GM21381 (cell line): Measurements from ENCODE around the gene SUGP1.
"Not testable (repeated sequence)": the region's sequence is repeated elsewhere in the genome, so short reads cannot be mapped to it uniquely, and the experiment has no call there.

Experiments used
- ATAC-seq: cut with Tn5 transposase; IDR thresholded peaks from one replicate; pipeline ENCODE4 v1.9.1; 2021; ENCODE audit warnings: mild to moderate bottlenecking, moderate library complexity; ENCODE audit not compliant: unreplicated experiment

Gene SUGP1, protein sequence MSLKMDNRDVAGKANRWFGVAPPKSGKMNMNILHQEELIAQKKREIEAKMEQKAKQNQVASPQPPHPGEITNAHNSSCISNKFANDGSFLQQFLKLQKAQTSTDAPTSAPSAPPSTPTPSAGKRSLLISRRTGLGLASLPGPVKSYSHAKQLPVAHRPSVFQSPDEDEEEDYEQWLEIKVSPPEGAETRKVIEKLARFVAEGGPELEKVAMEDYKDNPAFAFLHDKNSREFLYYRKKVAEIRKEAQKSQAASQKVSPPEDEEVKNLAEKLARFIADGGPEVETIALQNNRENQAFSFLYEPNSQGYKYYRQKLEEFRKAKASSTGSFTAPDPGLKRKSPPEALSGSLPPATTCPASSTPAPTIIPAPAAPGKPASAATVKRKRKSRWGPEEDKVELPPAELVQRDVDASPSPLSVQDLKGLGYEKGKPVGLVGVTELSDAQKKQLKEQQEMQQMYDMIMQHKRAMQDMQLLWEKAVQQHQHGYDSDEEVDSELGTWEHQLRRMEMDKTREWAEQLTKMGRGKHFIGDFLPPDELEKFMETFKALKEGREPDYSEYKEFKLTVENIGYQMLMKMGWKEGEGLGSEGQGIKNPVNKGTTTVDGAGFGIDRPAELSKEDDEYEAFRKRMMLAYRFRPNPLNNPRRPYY

DNA sequence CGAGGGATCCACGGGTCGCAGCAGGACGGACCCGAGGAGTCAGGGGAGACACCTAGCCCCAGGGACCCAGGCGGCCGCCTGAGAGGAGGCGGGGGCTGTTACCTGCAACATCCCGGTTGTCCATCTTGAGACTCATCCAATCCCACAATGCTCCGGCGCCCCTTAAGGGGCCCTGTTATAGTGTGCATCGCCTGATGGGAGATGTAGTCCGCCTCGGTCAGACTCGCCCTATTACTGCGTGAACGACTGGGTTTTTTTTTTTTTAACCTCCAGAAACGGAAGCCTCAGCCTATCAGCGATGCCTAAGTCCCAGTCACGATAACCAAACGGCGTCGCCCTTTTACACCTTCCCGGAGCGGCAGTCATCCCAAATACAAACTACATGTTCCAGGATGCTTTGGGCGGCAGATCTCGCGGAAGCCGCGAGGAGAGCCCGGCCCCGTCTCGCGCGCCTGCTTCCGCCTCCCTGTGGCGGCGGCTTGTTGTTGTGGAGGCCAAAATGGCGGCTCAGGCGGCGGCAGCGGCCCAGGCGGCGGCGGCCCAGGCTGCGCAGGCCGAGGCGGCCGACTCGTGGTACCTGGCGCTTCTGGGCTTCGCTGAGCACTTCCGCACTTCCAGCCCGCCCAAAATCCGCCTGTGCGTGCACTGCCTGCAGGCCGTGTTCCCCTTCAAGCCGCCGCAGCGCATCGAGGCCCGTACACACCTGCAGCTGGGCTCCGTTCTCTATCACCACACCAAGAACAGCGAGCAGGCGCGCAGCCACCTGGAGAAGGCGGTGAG lies at the start of gene SUGP1, which contains the start of gene MAU2:
SUGP1 (minus strand) TSS at position 149 of the 780 bp plus-strand sequence; CDS start at position 136, 13 bp downstream.
MAU2 (plus strand) TSS at position 469 of the 780 bp plus-strand sequence; CDS start at position 500, 31 bp downstream.
- ATAC-seq, result peak; percentile 90

DNA sequence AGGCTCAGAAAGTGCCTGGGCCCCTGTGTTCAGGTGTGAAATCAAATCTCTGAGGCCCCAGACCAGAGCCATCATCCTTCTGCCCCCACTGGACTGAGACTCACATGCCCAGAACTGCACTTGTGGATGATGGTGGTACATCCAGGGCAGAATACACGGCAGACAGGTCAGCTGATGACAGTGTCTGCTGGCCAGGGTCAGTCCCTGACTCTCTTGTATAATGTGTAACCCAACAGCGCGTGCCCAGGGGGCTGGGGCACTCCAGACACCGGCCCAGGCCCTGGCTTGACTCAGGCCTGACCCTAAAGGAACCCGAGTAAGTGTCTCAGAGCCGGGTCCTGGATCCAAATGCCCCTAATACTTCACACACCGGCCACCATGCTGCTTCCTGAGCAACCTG lies 47.8 kb upstream of the SUGP1 start:
- no peak for ATAC-seq

DNA sequence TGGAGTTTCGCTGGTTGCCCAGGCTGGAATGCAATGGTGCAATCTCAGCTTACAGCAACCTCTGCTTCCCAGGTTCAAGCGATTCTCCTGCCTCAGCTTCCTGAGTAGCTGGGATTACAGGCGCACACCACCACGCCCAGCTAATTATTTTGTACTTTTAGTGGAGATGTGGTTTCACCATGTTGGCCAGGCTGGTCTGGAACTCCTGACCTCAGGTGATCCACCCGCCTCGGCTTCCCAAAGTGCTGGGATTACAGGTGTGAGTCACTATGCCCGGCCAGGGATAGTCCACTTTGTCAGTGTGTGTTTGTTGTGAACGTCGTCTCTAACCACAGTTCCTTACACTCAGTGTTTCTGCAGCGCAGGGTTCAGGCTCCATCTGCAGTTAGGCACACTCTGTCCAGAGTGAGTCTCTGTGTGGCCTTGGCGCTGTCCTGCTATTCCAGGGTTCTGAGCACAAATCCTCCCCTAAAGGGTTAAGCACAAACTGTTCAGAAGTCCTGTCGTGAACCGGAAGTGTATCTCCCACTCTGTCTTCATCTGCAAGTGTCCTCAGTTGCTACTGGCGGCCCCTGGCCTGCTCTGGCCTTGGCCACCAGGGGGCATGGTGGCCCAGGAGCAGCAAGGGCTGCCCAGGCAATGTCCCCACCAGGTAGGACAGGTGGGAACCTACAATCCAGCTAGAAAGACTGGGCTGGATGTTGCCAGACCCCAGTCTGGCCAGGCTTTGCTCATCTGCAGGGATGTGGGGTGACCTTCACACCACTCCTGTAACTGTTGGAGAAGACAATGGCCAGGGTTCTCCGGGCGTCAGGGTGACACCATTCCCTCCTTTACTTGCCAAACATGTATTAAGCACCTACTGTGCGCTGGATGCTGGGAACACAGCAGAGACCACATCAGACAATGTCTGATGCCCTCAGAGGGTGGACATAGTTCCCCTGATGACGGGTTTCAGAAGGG lies 46.4 kb upstream of the SUGP1 start:
- ATAC-seq, result no peak

DNA sequence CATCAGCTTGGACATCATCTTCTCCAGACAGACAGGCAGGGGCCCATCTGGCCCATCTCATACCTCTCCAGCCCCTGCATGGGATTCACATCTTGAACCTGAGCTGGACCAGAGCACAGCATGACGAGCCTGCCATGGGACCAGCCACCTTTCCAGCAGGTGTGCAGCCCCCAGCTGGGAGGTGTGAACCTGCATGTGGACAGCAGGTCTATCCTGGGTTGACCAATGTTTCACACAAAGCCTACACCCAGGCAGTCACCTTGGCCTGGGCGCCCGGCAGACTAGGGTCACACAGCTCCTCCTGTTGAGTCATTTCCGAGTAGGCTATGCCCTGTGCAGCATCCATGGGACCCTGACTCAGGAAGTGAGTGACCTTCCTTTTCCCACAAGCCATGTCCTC lies 41.8 kb upstream of the SUGP1 start:
- no peak for ATAC-seq

GRCh38 chr19:19361075-19361594 lies 40.8 kb upstream of the SUGP1 start:
- no peak for ATAC-seq

- ATAC-seq, result no peak
Measured at GRCh38 chr19:19356901-19357566, 36.7 kb upstream of the SUGP1 start.

DNA sequence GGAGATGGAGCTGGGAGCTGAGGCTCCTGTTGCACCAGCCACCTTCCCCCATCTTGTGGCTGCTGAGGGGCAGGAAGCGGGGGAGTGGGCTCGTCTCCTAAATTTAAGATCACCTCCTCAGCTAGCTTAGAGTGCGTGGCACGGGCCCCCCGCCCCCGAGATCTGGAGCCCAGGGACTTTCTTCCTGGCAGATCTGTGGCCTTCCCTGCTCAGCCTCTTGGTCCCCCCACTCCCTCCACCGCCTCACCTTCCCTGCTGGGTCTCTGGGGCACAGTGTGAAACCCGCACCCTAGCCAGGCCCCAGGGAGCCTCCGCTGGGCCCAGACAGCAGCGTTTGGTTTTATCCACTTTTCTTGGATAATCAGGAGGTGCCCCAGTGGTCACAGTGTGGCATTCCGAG lies 36.2 kb upstream of the SUGP1 start:
- no peak for ATAC-seq

- no peak for ATAC-seq
Measured at GRCh38 chr19:19355606-19356139, 35.4 kb upstream of the SUGP1 start.

GRCh38 chr19:19354932-19355331 lies 34.6 kb upstream of the SUGP1 start:
- no peak for ATAC-seq

DNA sequence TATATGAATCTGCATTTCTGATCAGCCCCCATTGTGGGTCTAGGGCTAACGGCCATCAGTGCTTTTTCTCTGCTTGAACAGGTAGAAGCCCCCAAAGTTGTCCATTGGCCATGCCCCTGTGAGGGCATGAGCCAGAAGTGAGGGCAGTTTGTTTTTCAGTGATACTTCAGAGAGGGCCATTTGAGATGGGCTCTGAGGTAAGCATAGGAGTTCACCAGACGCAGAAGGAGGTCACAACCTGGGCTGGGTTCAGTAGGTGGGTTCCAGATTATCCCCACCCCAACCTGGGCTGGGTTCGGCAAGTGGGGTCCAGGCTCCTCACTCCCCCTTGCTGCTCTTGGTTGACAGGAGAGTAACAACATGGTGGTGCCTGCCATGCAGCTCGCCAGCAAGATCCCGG lies 33.7 kb upstream of the SUGP1 start:
- ATAC-seq, result no peak

GRCh38 chr19:19352823-19353222 lies 32.5 kb upstream of the SUGP1 start:
- no peak for ATAC-seq

DNA sequence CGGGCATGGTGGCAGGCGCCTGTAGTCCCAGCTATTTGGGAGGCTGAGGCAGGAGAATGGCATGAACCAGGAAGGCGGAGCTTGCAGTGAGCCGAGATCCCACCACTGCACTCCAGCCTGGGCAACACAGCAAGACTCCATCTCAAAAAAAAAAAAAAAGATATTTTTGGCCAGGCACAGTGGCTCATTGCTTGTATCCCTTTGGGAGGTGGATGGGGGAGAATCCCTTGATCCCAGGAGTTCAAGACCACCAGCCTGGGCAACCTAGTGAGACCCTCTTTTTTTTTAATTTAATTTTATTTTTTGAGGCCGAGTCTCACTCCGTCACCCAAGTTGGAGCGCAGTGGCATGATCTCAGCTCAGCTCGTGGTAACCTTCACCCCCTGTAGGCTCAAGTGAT lies 30.4 kb upstream of the SUGP1 start:
- not testable (repeated sequence) for ATAC-seq

- no peak for ATAC-seq
Measured at GRCh38 chr19:19349365-19349764, 29.1 kb upstream of the SUGP1 start.

- ATAC-seq, result no peak
Measured at GRCh38 chr19:19348266-19348665, 28.0 kb upstream of the SUGP1 start.

DNA sequence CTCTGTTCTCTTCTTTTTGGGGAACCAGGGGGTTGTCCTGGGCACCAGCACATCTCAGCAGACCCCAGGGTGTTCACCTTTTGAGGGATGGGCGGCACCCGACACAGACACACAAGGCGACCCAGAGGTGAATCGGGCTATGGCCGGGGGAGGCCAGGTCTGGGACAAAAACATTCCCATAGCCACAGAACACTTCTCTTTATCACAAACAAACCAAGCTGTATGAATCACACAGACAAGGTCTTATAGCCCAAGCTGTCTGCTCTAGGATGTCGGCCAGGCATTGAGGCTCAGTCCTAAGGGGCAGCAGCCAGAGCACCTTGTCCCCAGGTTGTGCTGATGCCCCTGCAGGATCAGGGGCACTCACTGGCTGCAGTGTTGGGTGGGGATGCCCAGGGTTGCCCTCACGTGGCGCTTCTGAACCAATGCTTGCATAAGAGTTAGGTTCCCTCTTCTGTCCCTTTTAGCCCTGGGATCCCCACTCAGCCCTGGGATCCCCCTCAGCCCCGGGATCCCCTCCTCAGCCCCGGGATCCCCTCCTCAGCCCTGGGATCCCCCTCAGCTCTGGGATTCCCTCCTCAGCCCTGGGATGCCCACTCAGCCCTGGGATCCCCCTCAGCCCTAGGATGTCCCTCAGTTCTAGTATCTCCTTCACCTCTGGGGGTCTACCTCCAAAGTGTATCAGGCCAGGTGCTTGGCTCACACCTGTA lies 27.2 kb upstream of the SUGP1 start:
- ATAC-seq, result no peak

GRCh38 chr19:19345970-19346369 lies 25.7 kb upstream of the SUGP1 start:
- no peak for ATAC-seq

DNA sequence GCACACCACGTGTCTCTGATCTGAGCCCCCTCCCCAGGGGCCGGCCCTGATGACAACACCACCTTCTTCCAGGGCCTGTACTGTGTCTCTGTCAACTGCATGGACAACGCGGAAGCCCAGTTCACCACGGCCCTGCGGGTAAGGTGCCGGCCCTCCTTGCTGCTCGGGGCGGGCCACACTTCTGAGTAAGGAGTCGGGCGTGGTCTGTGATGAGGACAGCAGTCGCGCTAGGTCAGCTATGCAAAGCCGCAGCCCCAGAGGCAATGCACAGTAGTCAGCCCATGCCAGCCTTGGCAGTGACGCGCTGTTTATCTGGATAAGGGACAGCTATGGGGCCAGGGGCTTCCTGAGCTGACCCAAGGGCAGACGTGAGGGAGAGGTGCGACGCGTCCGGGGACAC lies 24.9 kb upstream of the SUGP1 start:
- no peak for ATAC-seq

DNA sequence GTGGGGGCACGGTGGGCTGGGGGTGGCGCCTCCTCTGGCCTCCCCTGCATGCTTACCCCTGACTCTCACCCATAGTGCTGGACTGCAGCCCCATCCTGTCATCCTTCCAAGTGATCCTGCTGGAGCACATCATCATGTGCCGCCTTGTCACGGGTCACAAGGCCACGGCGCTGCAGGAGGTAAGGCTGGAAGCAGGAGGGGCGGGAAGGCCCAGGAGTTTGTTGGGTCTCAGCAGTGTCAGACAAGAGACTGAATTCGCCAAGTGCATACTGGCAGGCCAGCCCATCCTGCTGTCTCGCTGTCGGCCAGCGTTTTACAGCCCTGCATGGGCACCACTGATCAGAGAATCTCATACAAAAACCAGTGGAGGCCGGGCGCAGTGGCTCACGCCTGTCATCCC lies 23.5 kb upstream of the SUGP1 start:
- ATAC-seq, result no peak

GRCh38 chr19:19343016-19343362 lies 22.7 kb upstream of the SUGP1 start:
- no peak for ATAC-seq
